Smooth muscle cell (in vitro differentiated cells): ENCODE data around the gene NIPBL. TPM values are rescaled to one million over a fixed set of nuclear protein-coding genes. Genes with fewer than 3 reads are reported as not detected.
"Not testable (repeated sequence)": the region's sequence is repeated elsewhere in the genome, so short reads cannot be mapped to it uniquely, and the experiment has no call there.

Experiments used
- DNase-seq: peaks from one replicate; lab custom pipeline; 2025; ENCODE audit not compliant: unreplicated experiment; lab: John Stamatoyannopoulos, UW
- H2AFZ ChIP-seq: fragments of 200-600 bp; sonication (generic); 2 replicates; pipeline ENCODE4 v1.6.0; 2016; ENCODE audit warnings: antibody characterized with exemption, low read depth, mild to moderate bottlenecking
- H3F3A ChIP-seq: fragments of 200-600 bp; sonication (generic); 2 replicates; pipeline ENCODE4 v1.6.0; 2017; ENCODE audit warnings: antibody characterized with exemption, low read depth
- H3K27ac ChIP-seq: fragments of 200-600 bp; sonication (generic); 2 replicates; pipeline ENCODE4 v1.5.1; 2016; ENCODE audit warnings: low read depth, mild to moderate bottlenecking
- H3K27me3 ChIP-seq: fragments of 200-600 bp; sonication (generic); 2 replicates; pipeline ENCODE4 v1.6.1; 2016; ENCODE audit warnings: low read depth, mild to moderate bottlenecking
- H3K36me3 ChIP-seq: fragments of 200-600 bp; sonication (generic); 2 replicates; pipeline ENCODE4 v1.5.1; 2016; ENCODE audit warnings: low read depth
- H3K4me1 ChIP-seq: fragments of 200-600 bp; sonication (generic); 2 replicates; pipeline ENCODE4 v1.5.1; 2016; ENCODE audit warnings: low read depth
- H3K4me2 ChIP-seq: fragments of 200-600 bp; sonication (generic); 2 replicates; pipeline ENCODE4 v1.6.0; 2016; ENCODE audit warnings: mild to moderate bottlenecking
- H3K4me3 ChIP-seq: fragments of 200-600 bp; sonication (generic); 2 replicates; pipeline ENCODE4 v1.5.1; 2016; ENCODE audit warnings: mild to moderate bottlenecking
- H3K79me2 ChIP-seq: fragments of 200-600 bp; sonication (generic); 2 replicates; pipeline ENCODE4 v1.6.0; 2016; ENCODE audit warnings: low read depth, mild to moderate bottlenecking
- H3K9ac ChIP-seq: fragments of 200-600 bp; sonication (generic); 2 replicates; pipeline ENCODE4 v1.6.0; 2016; ENCODE audit warnings: low read depth
- H3K9me3 ChIP-seq: fragments of 200-600 bp; sonication (generic); replicated peaks from 2 replicates; pipeline ENCODE4 v1.5.1; 2016; ENCODE audit warnings: low read depth
- H4K20me1 ChIP-seq: fragments of 200-600 bp; sonication (generic); 2 replicates; pipeline ENCODE4 v1.6.0; 2016; ENCODE audit warnings: low read depth
- CTCF ChIP-seq: fragments of 200-600 bp; sonication (generic); IDR thresholded peaks from 2 replicates; pipeline ENCODE4 v1.5.1; 2017; ENCODE audit warnings: borderline replicate concordance, mild to moderate bottlenecking, antibody characterized with exemption; ENCODE audit not compliant: insufficient read depth, poor library complexity, severe bottlenecking
- WGBS: methylation state at CpG from one replicate; pipeline ENCODE4 v1.1.7; 2016; ENCODE audit warnings: low lambda C conversion rate; 5-methylcytosine and 5-hydroxymethylcytosine counted together
- polyA plus RNA-seq: library from polyadenylated mRNA; unstranded; fragments of >200 nt; fragmentation: Nextera tagmentation; extraction: Ambion mirVana; gene quantifications from 2 replicates; pipeline ENCODE4 v1.2.1, GENCODE V29; 2016
- total RNA-seq: library from RNA; depleted of rRNA; stranded (reverse); fragments of >200 nt; gene quantifications from 2 replicates; pipeline ENCODE4 v1.2.3, GENCODE V29; 2014

The NIPBL gene
- total and polyA plus RNA-seq, 2 experiments from 2014 or later: 14.7 to 46.3 TPM

GRCh38 chr5:36904677-36905076, 28.1 kb downstream of the NIPBL start:
- no peak overlapping the region for H3K9ac ChIP-seq
- H3K27ac ChIP-seq: no peak overlapping the region
- WGBS: 95% methylated on average over 2 of the region's 2 CpGs
- no peaks in the 10 kb centered on the region for H3F3A ChIP-seq
- no peak overlapping the region for H2AFZ ChIP-seq
- H3K36me3 ChIP-seq: no peaks in the 10 kb centered on the region
- TF ChIP-seq CTCF: no peak
- H3K9me3 ChIP-seq: peaks cover 4% of the 10 kb centered on the region
- H3K79me2 ChIP-seq: peaks cover 100% of the 10 kb centered on the region
- no peak overlapping the region for H3K4me3 ChIP-seq
- no peak overlapping the region for H3K4me2 ChIP-seq
- peaks cover 100% of the 10 kb centered on the region for H4K20me1 ChIP-seq
- H3K27me3 ChIP-seq: no peaks in the 10 kb centered on the region
- no peak for DNase-seq
- H3K4me1 ChIP-seq: no peaks in the 10 kb centered on the region

DNA sequence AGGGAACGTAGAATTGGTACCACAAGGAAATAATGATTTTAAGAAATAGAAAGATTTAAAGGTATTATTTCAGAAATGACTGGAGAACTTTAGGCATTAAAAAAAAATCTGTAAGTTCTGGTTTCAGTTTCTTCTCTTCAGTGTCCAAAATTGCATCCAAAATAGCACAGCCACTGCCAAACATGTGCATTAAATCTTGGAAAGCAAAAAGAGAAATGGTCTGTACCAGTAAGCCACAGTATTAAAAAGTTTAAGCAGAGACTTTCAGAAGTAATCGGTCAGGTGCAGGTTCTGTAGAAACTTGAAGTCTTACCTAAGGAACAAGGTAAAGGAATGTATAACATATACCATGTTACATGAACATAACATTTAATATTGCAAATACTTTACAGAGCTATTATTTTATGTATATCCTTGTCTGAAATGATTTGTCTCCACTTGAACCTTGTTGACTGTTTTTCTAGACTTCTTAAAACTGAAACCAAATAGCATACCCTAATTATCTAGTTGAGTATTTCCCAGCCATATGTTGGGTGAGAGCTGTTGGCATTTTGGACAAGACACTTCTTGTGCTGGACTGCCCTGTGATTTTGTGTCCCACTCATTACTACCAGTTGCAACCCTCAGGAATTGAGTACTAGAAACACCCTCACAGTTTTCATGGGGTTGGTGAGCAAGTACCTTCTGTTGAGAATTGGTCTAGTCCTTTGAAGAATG, 32.1 kb downstream of the NIPBL start:
- 99% methylated on average over 2 of the region's 2 CpGs for WGBS
- Histone ChIP-seq H3K9me3 (no peaks in the 10 kb centered on the region), H4K20me1 (peaks cover 100% of the 10 kb centered on the region)

GRCh38 chr5:36915653-36916052, 39.1 kb downstream of the NIPBL start:
- H3K4me1 ChIP-seq: no peaks in the 10 kb centered on the region
- H3K4me2 ChIP-seq: no peak overlapping the region
- H4K20me1 ChIP-seq: peaks cover 92% of the 10 kb centered on the region
- H3F3A ChIP-seq: no peaks in the 10 kb centered on the region
- no peak overlapping the region for H3K4me3 ChIP-seq
- H3K9ac ChIP-seq: no peak overlapping the region
- H3K9me3 ChIP-seq: no peaks in the 10 kb centered on the region
- H2AFZ ChIP-seq: no peak overlapping the region
- H3K36me3 ChIP-seq: no peaks in the 10 kb centered on the region
- no peak overlapping the region for H3K27ac ChIP-seq
- no peaks in the 10 kb centered on the region for H3K27me3 ChIP-seq
- no peak for TF ChIP-seq CTCF
- peaks cover 92% of the 10 kb centered on the region for H3K79me2 ChIP-seq
- DNase-seq: no peak

More for the DNA sequence above, 32.1 kb downstream of the NIPBL start:
- no peak overlapping the region for H3K4me3 ChIP-seq
- no peak overlapping the region for H3K27ac ChIP-seq
- no peak for TF ChIP-seq CTCF
- DNase-seq: no peak
- no peaks in the 10 kb centered on the region for H3K27me3 ChIP-seq
- H2AFZ ChIP-seq: no peak overlapping the region
- no peaks in the 10 kb centered on the region for H3K4me1 ChIP-seq
- no peaks in the 10 kb centered on the region for H3K36me3 ChIP-seq
- H3K4me2 ChIP-seq: no peak overlapping the region
- H3K79me2 ChIP-seq: peaks cover 100% of the 10 kb centered on the region
- no peaks in the 10 kb centered on the region for H3F3A ChIP-seq
- no peak overlapping the region for H3K9ac ChIP-seq

GRCh38 chr5:36916614-36917013, 40.0 kb downstream of the NIPBL start:
- Histone ChIP-seq H3K79me2 (peaks cover 92% of the 10 kb centered on the region), H4K20me1 (peaks cover 92% of the 10 kb centered on the region)
- H3K4me3 ChIP-seq, H3F3A ChIP-seq, H3K36me3 ChIP-seq, H3K4me2 ChIP-seq, H3K27me3 ChIP-seq, H3K9me3 ChIP-seq, H2AFZ ChIP-seq, H3K27ac ChIP-seq, H3K4me1 ChIP-seq, H3K9ac ChIP-seq, DNase-seq: not testable (repeated sequence)
- WGBS: 81% methylated on average over 4 of the region's 4 CpGs

- not testable (repeated sequence) for H3K4me1 ChIP-seq, H3K4me3 ChIP-seq, H3K9ac ChIP-seq, H3K27ac ChIP-seq, H3K4me2 ChIP-seq, H3K36me3 ChIP-seq, H3K27me3 ChIP-seq, DNase-seq, H3K9me3 ChIP-seq, H2AFZ ChIP-seq, H3F3A ChIP-seq
- peaks cover 92% of the 10 kb centered on the region for H3K79me2 ChIP-seq
- peaks cover 92% of the 10 kb centered on the region for H4K20me1 ChIP-seq
- 96% methylated on average over 1 of the region's 1 CpG for WGBS
Measured at GRCh38 chr5:36917358-36917757, 40.8 kb downstream of the NIPBL start.
